ENCODE measurements around the gene THBS1. TPM values are rescaled to one million over a fixed set of nuclear protein-coding genes. Genes with fewer than 3 reads are reported as not detected.

The THBS1 gene
- total RNA-seq, 1 donor from 2014 or later: 1,018 TPM

DNA sequence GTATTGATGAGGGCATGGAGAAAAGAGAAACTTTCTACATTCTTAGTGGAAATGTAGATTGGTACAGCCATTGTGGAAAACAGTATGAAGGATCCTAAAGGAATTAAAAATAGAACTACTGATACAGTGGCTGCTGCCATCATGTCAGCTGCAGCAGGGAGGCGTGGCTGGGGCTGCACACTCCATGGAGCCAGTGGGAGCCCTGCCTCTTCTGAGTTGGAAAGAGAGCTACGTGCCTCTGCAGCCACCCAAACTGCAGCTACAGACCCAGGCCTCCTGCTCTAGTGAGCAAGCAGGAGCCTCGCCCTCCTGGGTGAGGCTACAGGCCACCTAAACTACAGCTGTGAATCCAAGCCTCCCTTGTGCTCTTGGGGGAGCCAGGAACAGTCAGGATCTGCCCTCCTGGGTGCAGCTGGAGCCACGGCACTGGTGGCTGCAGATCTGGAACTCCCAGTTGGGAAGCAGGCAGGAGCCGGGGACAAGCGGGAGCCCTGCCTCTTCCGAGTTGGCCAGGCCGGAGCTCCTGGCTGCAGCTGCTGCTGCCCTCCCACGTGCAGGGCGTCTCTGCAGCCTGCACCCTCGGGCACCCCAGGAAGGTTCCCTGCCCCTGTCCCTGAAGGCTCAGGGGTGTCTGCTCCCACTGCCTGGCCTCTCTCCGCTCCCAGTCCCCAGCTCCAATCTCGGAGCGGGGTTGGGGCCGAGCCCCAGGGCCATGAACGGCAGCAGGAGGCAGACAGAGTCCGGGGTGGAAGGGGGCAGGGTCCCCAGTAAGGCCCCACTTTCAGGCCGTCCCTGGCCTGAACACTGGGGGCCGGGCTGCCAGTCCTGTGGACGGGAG, 64.5 kb downstream of the THBS1 start:
- no peak for ATAC-seq
- intact Hi-C loops (cut with DNase I): no loop called here

DNA sequence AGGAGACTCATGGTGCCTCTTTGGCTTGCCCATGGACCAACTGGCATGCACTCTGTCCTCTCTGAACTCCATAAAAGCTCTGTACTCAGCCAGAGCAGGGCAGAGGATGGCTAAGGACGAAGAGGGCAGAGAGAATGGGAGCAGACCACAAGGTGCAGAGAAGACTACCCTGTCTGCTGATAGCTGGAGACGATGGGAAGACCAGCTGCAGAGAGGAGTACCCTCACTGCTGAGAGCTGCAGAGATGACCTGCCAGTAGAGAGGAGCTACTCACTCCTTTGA, 65.0 kb downstream of the THBS1 start:
- ATAC-seq (no peak), DNase-seq (ENCODE audit: low spot score) (no peak)
- intact Hi-C loops (cut with DNase I): no loop called here

More for the DNA sequence above, 64.5 kb downstream of the THBS1 start:
- no peak for DNase-seq (ENCODE audit: low spot score)

DNA sequence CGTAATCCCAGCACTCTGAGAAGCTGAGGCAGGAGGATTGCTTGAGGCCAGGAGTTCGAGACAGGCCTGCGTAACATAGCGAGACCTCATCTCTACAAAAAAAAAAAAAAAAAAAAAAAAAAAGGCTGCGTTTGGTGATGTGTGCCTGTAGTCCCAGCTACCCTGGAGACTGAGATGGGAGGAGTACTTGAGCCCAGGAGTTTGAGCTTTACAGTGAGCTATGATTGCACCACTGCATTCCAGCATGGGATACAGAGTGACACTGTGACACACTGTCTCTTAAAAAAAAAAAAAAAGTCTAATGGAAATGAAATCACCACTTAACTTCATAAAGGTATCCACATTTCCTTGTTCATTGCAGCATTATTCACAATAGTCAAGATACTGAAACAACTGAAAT, 65.5 kb downstream of the THBS1 start:
- intact Hi-C loops (cut with DNase I): no loop called here
- DNase-seq (ENCODE audit: low spot score): no peak
- ATAC-seq: no peak

Other genes starting within 250 kb of the THBS1 start
- gene FSIP1, start 201.8 kb downstream of the THBS1 start, total RNA-seq: 0.85 TPM